B cell (primary cell): Measurements from ENCODE around the gene FBXO41.
"Not testable (repeated sequence)": the region's sequence is repeated elsewhere in the genome, so short reads cannot be mapped to it uniquely, and the experiment has no call there.

Source experiments
- CTCF ChIP-seq: fragments of 200-600 bp; IDR thresholded peaks from one replicate; pipeline ENCODE4 v1.8.0; 2022; ENCODE audit warnings: antibody characterized with exemption, mild to moderate bottlenecking
- EZH2 ChIP-seq: IDR thresholded peaks from 2 replicates; pipeline ENCODE4 v1.6.1; 2012; ENCODE audit warnings: borderline replicate concordance, low read depth, mild to moderate bottlenecking, moderate library complexity, low read length; ENCODE audit not compliant: insufficient read depth, poor library complexity, severe bottlenecking

DNA sequence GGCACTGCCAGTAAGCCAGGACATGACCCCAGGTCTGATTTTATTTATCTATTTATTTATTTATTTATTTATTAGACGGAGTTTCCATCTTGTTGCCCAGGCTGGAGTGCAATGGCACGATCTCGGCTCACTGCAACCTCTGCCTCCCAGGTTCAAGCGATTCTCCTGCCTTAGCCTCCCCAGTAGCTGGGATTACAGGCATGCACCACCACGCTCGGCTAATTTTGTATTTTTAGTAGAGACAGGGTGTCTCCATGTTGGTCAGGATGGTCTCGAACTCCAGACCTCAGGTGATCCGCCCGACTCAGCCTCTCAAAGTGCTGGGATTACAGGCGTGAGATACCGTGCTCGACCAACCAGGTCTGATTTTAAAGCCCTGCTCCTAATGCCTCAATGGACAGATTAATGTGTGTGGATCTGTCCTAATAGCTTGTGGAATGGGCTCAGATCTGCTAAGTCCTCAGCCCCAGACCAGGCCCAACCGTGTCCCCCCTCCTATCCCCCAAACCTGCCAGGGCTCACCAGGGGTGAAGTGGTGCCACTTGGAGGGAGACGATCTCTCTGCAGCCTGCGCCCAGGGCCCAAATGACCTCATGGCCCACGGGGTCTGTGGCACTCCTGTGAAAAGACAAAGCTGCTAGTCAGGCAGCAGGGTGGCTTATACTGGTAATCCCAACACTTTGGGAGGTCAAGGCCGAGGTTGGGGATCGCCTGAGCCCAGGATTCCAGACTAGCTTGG lies 21.4 kb downstream of the FBXO41 start:
- TF ChIP-seq CTCF, EZH2: not testable (repeated sequence)
